ENCODE results near the gene MAGI2.
A peak's percentile ranks its signal among the peaks of the same experiment; 100 is the strongest.

Gene MAGI2

DNA sequence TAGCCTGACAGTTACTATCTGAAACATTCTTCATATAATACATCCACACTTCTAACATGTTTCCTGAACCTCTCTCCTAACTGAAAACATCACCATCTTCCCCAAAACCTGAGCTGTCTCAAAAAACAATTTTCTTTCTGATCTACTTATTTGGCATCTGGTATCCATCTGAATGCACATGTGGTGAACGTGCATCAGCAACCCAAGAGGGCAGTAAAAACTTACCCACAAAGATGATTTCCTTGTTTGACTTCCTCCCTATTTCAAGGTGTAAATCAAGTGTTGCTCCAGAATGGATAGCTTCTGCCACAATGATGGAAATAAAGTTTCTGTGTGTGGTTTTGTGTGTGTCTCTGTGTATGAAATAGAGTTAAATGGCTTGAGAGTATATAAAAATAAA is 500.4 kb downstream of the MAGI2 start:
- Histone ChIP-seq H3K4me2 (ENCODE audit: low read length, poor library complexity, severe bottlenecking) (no peak overlapping the region), H2BK12ac (ENCODE audit: low read length in 2 of 2) (no peak overlapping the region), H3K4ac (ENCODE audit: low read depth in 1 of 2, low read length in 2 of 2) (no peak overlapping the region), H3K18ac (ENCODE audit: low read depth in 1 of 2, low read length in 2 of 2) (no peak overlapping the region), H3K4me1 (ENCODE audit: control insufficient read depth, insufficient read depth, low read depth, low read length) (no peaks in the 10 kb centered on the region), H3K27ac (ENCODE audit: low read length, poor library complexity, severe bottlenecking) (no peak overlapping the region), H2AK5ac (ENCODE audit: low read length, severe bottlenecking) (no peak overlapping the region), H4K8ac (ENCODE audit: low read length) (no peak overlapping the region), H3K9me3 (ENCODE audit: control insufficient read depth, low read length) (no peaks in the 10 kb centered on the region), H3K14ac (ENCODE audit: low read length in 2 of 2) (no peak overlapping the region), H3K27me3 (ENCODE audit: control insufficient read depth in 1 of 2, insufficient read depth in 1 of 2, low read length in 2 of 2) (no peaks in the 10 kb centered on the region), H2BK5ac (ENCODE audit: low read depth, low read length, poor library complexity, severe bottlenecking) (no peak overlapping the region), H3K23ac (ENCODE audit: low read length in 2 of 2) (no peak overlapping the region), H2AFZ (ENCODE audit: low read depth, low read length) (no peak overlapping the region), H2BK120ac (ENCODE audit: low read depth, low read length) (no peak overlapping the region), H4K91ac (ENCODE audit: low read length) (no peak overlapping the region), H3K79me1 (replicated peaks; ENCODE audit: low read length, poor library complexity, severe bottlenecking) (no peaks in the 10 kb centered on the region), H3K4me3 (ENCODE audit: insufficient read depth in 1 of 2, low read depth in 1 of 2, low read length in 2 of 2) (no peak overlapping the region), H3K9ac (ENCODE audit: low read length) (no peak overlapping the region), H2BK15ac (ENCODE audit: low read depth, poor library complexity, severe bottlenecking) (no peak overlapping the region), H3K36me3 (ENCODE audit: control insufficient read depth in 1 of 2, insufficient read depth in 2 of 2, low read depth in 1 of 2, low read length in 2 of 2) (no peaks in the 10 kb centered on the region)
- 75% methylated on average over 1 of the region's 1 CpG for WGBS
- DNase-seq: no peak

DNA sequence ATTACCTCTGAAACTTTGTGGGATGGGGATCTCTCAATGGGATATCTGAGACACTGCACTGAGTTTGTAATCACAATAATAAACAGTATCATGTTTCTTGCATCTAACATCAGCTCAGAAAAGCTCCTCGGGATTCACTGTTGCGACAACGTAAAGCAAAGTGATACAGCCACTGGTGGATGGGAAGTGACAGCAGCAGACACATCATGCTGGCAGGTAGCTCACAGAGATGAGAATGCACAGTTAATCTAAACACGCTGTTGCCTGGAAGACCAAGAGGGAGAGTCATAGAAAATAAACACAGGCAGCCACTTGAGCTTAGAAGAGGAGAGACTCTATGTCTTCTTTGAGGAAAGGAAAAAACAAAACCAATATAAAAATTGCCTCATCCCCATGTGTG is 513.8 kb downstream of the MAGI2 start:
- no peak overlapping the region for H3K14ac ChIP-seq (ENCODE audit: low read length in 2 of 2)
- no peak overlapping the region for H4K8ac ChIP-seq (ENCODE audit: low read length)
- no peak overlapping the region for H2BK5ac ChIP-seq (ENCODE audit: low read depth, low read length, poor library complexity, severe bottlenecking)
- H3K79me1 ChIP-seq (replicated peaks; ENCODE audit: low read length, poor library complexity, severe bottlenecking): no peaks in the 10 kb centered on the region
- no peak overlapping the region for H3K27ac ChIP-seq (ENCODE audit: low read length, poor library complexity, severe bottlenecking)
- H3K9ac ChIP-seq (ENCODE audit: low read length): no peak overlapping the region
- no peaks in the 10 kb centered on the region for H3K27me3 ChIP-seq (ENCODE audit: control insufficient read depth in 1 of 2, insufficient read depth in 1 of 2, low read length in 2 of 2)
- H3K36me3 ChIP-seq (ENCODE audit: control insufficient read depth in 1 of 2, insufficient read depth in 2 of 2, low read depth in 1 of 2, low read length in 2 of 2): no peaks in the 10 kb centered on the region
- no peak overlapping the region for H2AK5ac ChIP-seq (ENCODE audit: low read length, severe bottlenecking)
- H2AFZ ChIP-seq (ENCODE audit: low read depth, low read length): no peak overlapping the region
- DNase-seq: peak; percentile 38
- H2BK12ac ChIP-seq (ENCODE audit: low read length in 2 of 2): no peak overlapping the region
- no peak overlapping the region for H3K4me3 ChIP-seq (ENCODE audit: insufficient read depth in 1 of 2, low read depth in 1 of 2, low read length in 2 of 2)
- H3K4ac ChIP-seq (ENCODE audit: low read depth in 1 of 2, low read length in 2 of 2): no peak overlapping the region
- 88% methylated on average over 4 of the region's 4 CpGs for whole genome bisulfite sequencing
- no peak overlapping the region for H2BK120ac ChIP-seq (ENCODE audit: low read depth, low read length)
- H2BK15ac ChIP-seq (ENCODE audit: low read depth, poor library complexity, severe bottlenecking): no peak overlapping the region
- no peak overlapping the region for H3K4me2 ChIP-seq (ENCODE audit: low read length, poor library complexity, severe bottlenecking)
- H3K9me3 ChIP-seq (ENCODE audit: control insufficient read depth, low read length): no peaks in the 10 kb centered on the region
- no peak overlapping the region for H4K91ac ChIP-seq (ENCODE audit: low read length)
- H3K23ac ChIP-seq (ENCODE audit: low read length in 2 of 2): no peak overlapping the region
- H3K4me1 ChIP-seq (ENCODE audit: control insufficient read depth, insufficient read depth, low read depth, low read length): no peaks in the 10 kb centered on the region
- no peak overlapping the region for H3K18ac ChIP-seq (ENCODE audit: low read depth in 1 of 2, low read length in 2 of 2)

DNA sequence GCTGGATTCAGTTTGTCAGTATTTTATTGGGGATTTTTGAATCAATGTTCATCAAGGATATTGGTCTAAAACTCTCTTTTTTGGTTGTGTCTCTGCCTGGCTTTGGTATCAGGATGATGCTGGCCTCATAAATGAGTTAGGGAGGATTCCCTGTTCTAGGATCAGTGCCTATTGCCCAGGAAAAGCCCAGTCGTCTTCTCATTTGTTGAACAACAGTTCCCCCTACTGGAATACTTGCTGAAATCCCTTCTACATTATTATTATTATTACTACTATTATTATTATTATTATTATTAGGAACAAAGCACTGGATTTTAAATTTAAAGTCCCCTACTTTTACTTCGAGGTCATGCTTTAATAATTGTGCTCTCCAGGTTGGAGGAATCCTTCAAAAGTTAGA is 528.9 kb downstream of the MAGI2 start:
- Histone ChIP-seq H2AFZ (ENCODE audit: low read depth, low read length) (no peak overlapping the region), H3K4me2 (ENCODE audit: low read length, poor library complexity, severe bottlenecking) (no peak overlapping the region), H2AK5ac (ENCODE audit: low read length, severe bottlenecking) (no peak overlapping the region), H3K4me3 (ENCODE audit: insufficient read depth in 1 of 2, low read depth in 1 of 2, low read length in 2 of 2) (no peak overlapping the region), H3K4ac (ENCODE audit: low read depth in 1 of 2, low read length in 2 of 2) (no peak overlapping the region), H2BK15ac (ENCODE audit: low read depth, poor library complexity, severe bottlenecking) (no peak overlapping the region), H3K79me1 (replicated peaks; ENCODE audit: low read length, poor library complexity, severe bottlenecking) (no peaks in the 10 kb centered on the region), H3K18ac (ENCODE audit: low read depth in 1 of 2, low read length in 2 of 2) (no peak overlapping the region), H3K27me3 (ENCODE audit: control insufficient read depth in 1 of 2, insufficient read depth in 1 of 2, low read length in 2 of 2) (no peaks in the 10 kb centered on the region), H2BK5ac (ENCODE audit: low read depth, low read length, poor library complexity, severe bottlenecking) (no peak overlapping the region), H2BK120ac (ENCODE audit: low read depth, low read length) (no peak overlapping the region), H3K9me3 (ENCODE audit: control insufficient read depth, low read length) (no peaks in the 10 kb centered on the region), H3K27ac (ENCODE audit: low read length, poor library complexity, severe bottlenecking) (no peak overlapping the region), H3K36me3 (ENCODE audit: control insufficient read depth in 1 of 2, insufficient read depth in 2 of 2, low read depth in 1 of 2, low read length in 2 of 2) (no peaks in the 10 kb centered on the region), H4K8ac (ENCODE audit: low read length) (no peak overlapping the region), H3K4me1 (ENCODE audit: control insufficient read depth, insufficient read depth, low read depth, low read length) (no peaks in the 10 kb centered on the region), H3K14ac (ENCODE audit: low read length in 2 of 2) (no peak overlapping the region), H3K23ac (ENCODE audit: low read length in 2 of 2) (no peak overlapping the region), H4K91ac (ENCODE audit: low read length) (no peak overlapping the region), H3K9ac (ENCODE audit: low read length) (no peak overlapping the region), H2BK12ac (ENCODE audit: low read length in 2 of 2) (no peak overlapping the region)
- WGBS: 33% methylated on average over 1 of the region's 2 CpGs
- peak; percentile 42 for DNase-seq

DNA sequence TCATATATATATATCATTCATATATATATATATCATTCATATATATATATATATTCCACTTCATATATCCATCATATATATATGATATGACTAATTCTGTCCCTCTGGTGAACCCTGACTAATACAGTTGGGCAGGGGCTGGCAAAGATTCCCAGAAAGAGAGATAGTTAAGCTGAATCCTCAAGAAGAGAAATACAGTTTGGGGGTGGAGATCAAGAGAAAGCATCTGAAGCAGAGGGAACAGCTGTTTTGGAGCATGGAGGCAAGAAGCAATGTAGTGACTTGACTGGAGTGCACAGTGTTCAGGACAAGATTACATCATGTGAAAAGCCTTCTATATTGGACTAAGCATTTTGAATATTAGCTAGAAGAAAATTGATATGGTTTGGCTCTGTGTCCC is 540.7 kb downstream of the MAGI2 start:
- no peak overlapping the region for H3K9ac ChIP-seq (ENCODE audit: low read length)
- H3K23ac ChIP-seq (ENCODE audit: low read length in 2 of 2): no peak overlapping the region
- H2BK12ac ChIP-seq (ENCODE audit: low read length in 2 of 2): no peak overlapping the region
- DNase-seq: no peak
- no peak overlapping the region for H3K14ac ChIP-seq (ENCODE audit: low read length in 2 of 2)
- H3K18ac ChIP-seq (ENCODE audit: low read depth in 1 of 2, low read length in 2 of 2): no peak overlapping the region
- no peaks in the 10 kb centered on the region for H3K4me1 ChIP-seq (ENCODE audit: control insufficient read depth, insufficient read depth, low read depth, low read length)
- H3K4me2 ChIP-seq (ENCODE audit: low read length, poor library complexity, severe bottlenecking): no peak overlapping the region
- no peaks in the 10 kb centered on the region for H3K79me1 ChIP-seq (replicated peaks; ENCODE audit: low read length, poor library complexity, severe bottlenecking)
- H3K27me3 ChIP-seq (ENCODE audit: control insufficient read depth in 1 of 2, insufficient read depth in 1 of 2, low read length in 2 of 2): no peaks in the 10 kb centered on the region
- H3K4ac ChIP-seq (ENCODE audit: low read depth in 1 of 2, low read length in 2 of 2): no peak overlapping the region
- no peak overlapping the region for H2BK15ac ChIP-seq (ENCODE audit: low read depth, poor library complexity, severe bottlenecking)
- no peak overlapping the region for H2BK120ac ChIP-seq (ENCODE audit: low read depth, low read length)
- no peak overlapping the region for H3K27ac ChIP-seq (ENCODE audit: low read length, poor library complexity, severe bottlenecking)
- no peaks in the 10 kb centered on the region for H3K36me3 ChIP-seq (ENCODE audit: control insufficient read depth in 1 of 2, insufficient read depth in 2 of 2, low read depth in 1 of 2, low read length in 2 of 2)
- H2BK5ac ChIP-seq (ENCODE audit: low read depth, low read length, poor library complexity, severe bottlenecking): no peak overlapping the region
- no peak overlapping the region for H3K4me3 ChIP-seq (ENCODE audit: insufficient read depth in 1 of 2, low read depth in 1 of 2, low read length in 2 of 2)
- H4K91ac ChIP-seq (ENCODE audit: low read length): no peak overlapping the region
- no peak overlapping the region for H2AFZ ChIP-seq (ENCODE audit: low read depth, low read length)
- H4K8ac ChIP-seq (ENCODE audit: low read length): no peak overlapping the region
- no peaks in the 10 kb centered on the region for H3K9me3 ChIP-seq (ENCODE audit: control insufficient read depth, low read length)
- no peak overlapping the region for H2AK5ac ChIP-seq (ENCODE audit: low read length, severe bottlenecking)
